Measurements from ENCODE around the gene DCT. TPM values are rescaled to one million over a fixed set of nuclear protein-coding genes. Genes with fewer than 3 reads are reported as not detected.

The DCT gene
- total and polyA plus RNA-seq, 2 of the 4 experiments (the other 2 are of a cell fraction), result not detected

DNA sequence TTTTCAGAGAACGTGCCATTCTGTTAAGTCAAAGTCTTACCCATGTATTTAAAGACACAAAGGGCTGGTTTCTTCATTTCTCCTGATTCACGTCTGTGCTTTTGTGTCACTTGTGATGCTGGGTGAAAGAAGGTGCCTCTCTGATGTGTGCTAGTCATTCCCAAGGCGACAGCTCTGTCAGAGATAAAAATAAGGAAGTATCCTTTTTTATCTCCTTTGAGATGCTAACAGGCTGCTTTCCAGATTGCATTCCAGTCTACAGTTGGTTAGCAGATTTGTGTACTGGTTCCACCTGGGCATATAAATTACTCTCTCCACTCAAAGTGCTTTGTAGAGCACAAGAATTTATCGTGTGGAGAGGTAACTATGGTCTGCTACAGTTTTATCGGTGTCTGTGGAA is 33.5 kb upstream of the DCT start:
- no peak overlapping the region for H4K5ac ChIP-seq (ENCODE audit: low read depth, low read length)
- no peak overlapping the region for H3K9ac ChIP-seq (ENCODE audit: low read depth, low read length)
- H2AFZ ChIP-seq (replicated peaks; ENCODE audit: low read length, poor library complexity), result no peak overlapping the region
- H3K27ac ChIP-seq (ENCODE audit: insufficient read depth, low read length), result no peak overlapping the region
- no peak overlapping the region for H2AK9ac ChIP-seq (replicated peaks; ENCODE audit: low read depth, low read length, poor library complexity)
- no peak overlapping the region for H2BK5ac ChIP-seq (ENCODE audit: low read depth, low read length, poor library complexity, severe bottlenecking)
- H2BK120ac ChIP-seq (ENCODE audit: low read depth, low read length), result no peak overlapping the region
- ChIA-PET POLR2A (ENCODE audit: unreplicated experiment) (no interaction called here), CTCF (no interaction called here)
- H3K56ac ChIP-seq (ENCODE audit: extremely low read depth, insufficient read depth, low read length), result no peak overlapping the region
- dilution Hi-C loops (cut with HindIII; ENCODE audit: low sequenced_read_pairs, unreplicated experiment) (no loop called here), in situ Hi-C loops (cut with MboI; ENCODE audit: low sequenced_read_pairs) (no loop called here), intact Hi-C loops (cut with micrococcal nuclease) (no loop called here)
- no peak overlapping the region for H2AK5ac ChIP-seq (ENCODE audit: low read depth, low read length)
- ATAC-seq (ENCODE audit: low read depth) (no peak), DNase-seq (no peak)
- no peak overlapping the region for H3K4me2 ChIP-seq (ENCODE audit: low read depth, low read length)
- H2BK15ac ChIP-seq (ENCODE audit: low read depth, low read length), result no peak overlapping the region
- no peak overlapping the region for H3K4me3 ChIP-seq (ENCODE audit: insufficient read depth, low read depth, low read length)
- H3K14ac ChIP-seq (replicated peaks; ENCODE audit: low read depth, low read length), result no peak overlapping the region
- H3K18ac ChIP-seq (ENCODE audit: low read depth, low read length), result no peak overlapping the region
- no peaks in the 10 kb centered on the region for H3K36me3 ChIP-seq (ENCODE audit: control insufficient read depth, insufficient read depth, low read length)
- H3K79me1 ChIP-seq (ENCODE audit: low read depth in 1 of 2, low read length in 2 of 2), result no peaks in the 10 kb centered on the region
- H4K8ac ChIP-seq (ENCODE audit: low read depth in 2 of 2, low read length in 2 of 2), result no peak overlapping the region
- no CpG with 5 or more reads among the region's 5 CpGs for WGBS, 2 experiments (ENCODE audit: extremely low coverage in 2 of 2, insufficient read length in 1 of 2)
- TF ChIP-seq CHD1 (IDR thresholded peaks at IDR 0.05; ENCODE audit: low read depth, low read length), result no peak
- no peak for TF ChIP-seq CEBPB (IDR thresholded peaks at IDR 0.05; ENCODE audit: low read depth, low read length)
- TF ChIP-seq, protein P1, sequence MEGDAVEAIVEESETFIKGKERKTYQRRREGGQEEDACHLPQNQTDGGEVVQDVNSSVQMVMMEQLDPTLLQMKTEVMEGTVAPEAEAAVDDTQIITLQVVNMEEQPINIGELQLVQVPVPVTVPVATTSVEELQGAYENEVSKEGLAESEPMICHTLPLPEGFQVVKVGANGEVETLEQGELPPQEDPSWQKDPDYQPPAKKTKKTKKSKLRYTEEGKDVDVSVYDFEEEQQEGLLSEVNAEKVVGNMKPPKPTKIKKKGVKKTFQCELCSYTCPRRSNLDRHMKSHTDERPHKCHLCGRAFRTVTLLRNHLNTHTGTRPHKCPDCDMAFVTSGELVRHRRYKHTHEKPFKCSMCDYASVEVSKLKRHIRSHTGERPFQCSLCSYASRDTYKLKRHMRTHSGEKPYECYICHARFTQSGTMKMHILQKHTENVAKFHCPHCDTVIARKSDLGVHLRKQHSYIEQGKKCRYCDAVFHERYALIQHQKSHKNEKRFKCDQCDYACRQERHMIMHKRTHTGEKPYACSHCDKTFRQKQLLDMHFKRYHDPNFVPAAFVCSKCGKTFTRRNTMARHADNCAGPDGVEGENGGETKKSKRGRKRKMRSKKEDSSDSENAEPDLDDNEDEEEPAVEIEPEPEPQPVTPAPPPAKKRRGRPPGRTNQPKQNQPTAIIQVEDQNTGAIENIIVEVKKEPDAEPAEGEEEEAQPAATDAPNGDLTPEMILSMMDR (conservative IDR thresholded peaks at IDR 0.05; ENCODE audit: low read depth, low read length), result no peak
- TF ChIP-seq, protein P2, sequence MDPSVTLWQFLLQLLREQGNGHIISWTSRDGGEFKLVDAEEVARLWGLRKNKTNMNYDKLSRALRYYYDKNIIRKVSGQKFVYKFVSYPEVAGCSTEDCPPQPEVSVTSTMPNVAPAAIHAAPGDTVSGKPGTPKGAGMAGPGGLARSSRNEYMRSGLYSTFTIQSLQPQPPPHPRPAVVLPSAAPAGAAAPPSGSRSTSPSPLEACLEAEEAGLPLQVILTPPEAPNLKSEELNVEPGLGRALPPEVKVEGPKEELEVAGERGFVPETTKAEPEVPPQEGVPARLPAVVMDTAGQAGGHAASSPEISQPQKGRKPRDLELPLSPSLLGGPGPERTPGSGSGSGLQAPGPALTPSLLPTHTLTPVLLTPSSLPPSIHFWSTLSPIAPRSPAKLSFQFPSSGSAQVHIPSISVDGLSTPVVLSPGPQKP (IDR thresholded peaks at IDR 0.05; ENCODE audit: borderline replicate concordance, low read depth, low read length), result no peak
- no peaks in the 10 kb centered on the region; the same call in 1 of the 2 replicates for H3K27me3 ChIP-seq (ENCODE audit: control insufficient read depth, insufficient read depth, low read length)
- no peak overlapping the region for H3K4ac ChIP-seq (ENCODE audit: low read depth, low read length)
- H3K4me1 ChIP-seq (ENCODE audit: control insufficient read depth, insufficient read depth, low read length), result no peaks in the 10 kb centered on the region
- H4K91ac ChIP-seq (ENCODE audit: insufficient read depth, low read depth, low read length), result no peak overlapping the region
- H4K20me1 ChIP-seq (ENCODE audit: insufficient read depth, low read length), result no peaks in the 10 kb centered on the region
- no peaks in the 10 kb centered on the region for H3K9me3 ChIP-seq (ENCODE audit: control insufficient read depth, insufficient read depth, low read length)
- H3K9me1 ChIP-seq (ENCODE audit: insufficient read depth, low read length), result no peaks in the 10 kb centered on the region
- no peak overlapping the region for H2BK20ac ChIP-seq (ENCODE audit: low read depth, low read length)
- H3K23ac ChIP-seq (ENCODE audit: low read depth, low read length), result no peak overlapping the region
- BruUV-seq (replicated peaks), result no TSS peak

Measured in IMR-90 (cell line).